Neural cell (in vitro differentiated cells): Measurements from ENCODE around the gene HLF. TPM values are rescaled to one million over a fixed set of nuclear protein-coding genes. Genes with fewer than 3 reads are reported as not detected.

Experiments used
- H2AFZ ChIP-seq: fragments of 200-600, 300-800 bp; sonication (generic), shearing (Covaris generic); 2 replicates; pipeline ENCODE4 v1.6.0; 2014; ENCODE audit warnings: low read depth, mild to moderate bottlenecking, antibody characterized with exemption, low read length, moderate library complexity
- H3F3A ChIP-seq: fragments of 200-600 bp; shearing (Covaris generic); 2 replicates; pipeline ENCODE4 v1.6.1; 2016; ENCODE audit warnings: mild to moderate bottlenecking, moderate library complexity, mixed read lengths, antibody characterized with exemption, low read length; ENCODE audit not compliant: insufficient read depth, poor library complexity, severe bottlenecking
- H3K27ac ChIP-seq: fragments of 200-600, 300-800 bp; sonication (generic), shearing (Covaris generic); 2 replicates; pipeline ENCODE4 v1.5.1; 2014; ENCODE audit warnings: mild to moderate bottlenecking, low read length, moderate library complexity
- H3K27me3 ChIP-seq: fragments of 300-800, 200-600 bp; sonication (generic), shearing (Covaris generic); 2 replicates; pipeline ENCODE4 v1.6.0; 2014; ENCODE audit warnings: mild to moderate bottlenecking, low read depth, low read length, moderate library complexity; ENCODE audit not compliant: insufficient read depth
- H3K36me3 ChIP-seq: fragments of 300-800, 200-600 bp; sonication (generic), shearing (Covaris generic); 2 replicates; pipeline ENCODE4 v1.5.1; 2014; ENCODE audit warnings: mild to moderate bottlenecking, antibody characterized with exemption, low read length, moderate library complexity; ENCODE audit not compliant: insufficient read depth
- H3K4me2 ChIP-seq: fragments of 300-800, 200-600 bp; sonication (generic), shearing (Covaris generic); 2 replicates; pipeline ENCODE4 v1.6.0; 2014; ENCODE audit warnings: mild to moderate bottlenecking, low read length
- H3K4me3 ChIP-seq: fragments of 300-800, 200-600 bp; sonication (generic), shearing (Covaris generic); 2 replicates; pipeline ENCODE4 v1.5.1; 2014; ENCODE audit warnings: mild to moderate bottlenecking, low read length, moderate library complexity
- H3K79me2 ChIP-seq: fragments of 200-600 bp; shearing (Covaris generic); replicated peaks from 2 replicates; pipeline ENCODE4 v1.6.0; 2014; ENCODE audit warnings: mild to moderate bottlenecking, low read length, moderate library complexity; ENCODE audit not compliant: insufficient read depth
- H3K9ac ChIP-seq: fragments of 300-800, 200-600 bp; sonication (generic), shearing (Covaris generic); 2 replicates; pipeline ENCODE4 v1.6.1; 2016; ENCODE audit warnings: mild to moderate bottlenecking, low read length, mixed read lengths
- H3K9me2 ChIP-seq: fragments of 200-600 bp; shearing (Covaris generic); 2 replicates; pipeline ENCODE4 v1.6.1; 2016; ENCODE audit warnings: mild to moderate bottlenecking, low read length, mixed read lengths; ENCODE audit not compliant: insufficient read depth
- H3K9me3 ChIP-seq: fragments of 200-600, 300-800 bp; sonication (generic), shearing (Covaris generic); 2 replicates; pipeline ENCODE4 v1.6.1; 2016; ENCODE audit warnings: mild to moderate bottlenecking, mixed run types, low read length, moderate library complexity, mixed read lengths
- H4K20me1 ChIP-seq: fragments of 200-600 bp; shearing (Covaris generic); 2 replicates; pipeline ENCODE4 v1.6.1; 2016; ENCODE audit warnings: mild to moderate bottlenecking, mixed run types; ENCODE audit not compliant: insufficient read depth
- CTCF ChIP-seq: fragments of 450-650 bp; IDR thresholded peaks from 2 replicates; pipeline ENCODE4 v1.5.1; 2014; ENCODE audit warnings: antibody characterized with exemption, mild to moderate bottlenecking, moderate library complexity; ENCODE audit not compliant: poor library complexity, severe bottlenecking
- EP300 ChIP-seq: fragments of 450-650 bp; conservative IDR thresholded peaks from 2 replicates; pipeline ENCODE4 v1.6.1; 2014; ENCODE audit warnings: antibody characterized with exemption, mild to moderate bottlenecking, moderate library complexity; ENCODE audit not compliant: poor library complexity, severe bottlenecking
- EZH2 ChIP-seq: fragments of 200-600, 300-800 bp; shearing (Covaris generic), sonication (generic); IDR thresholded peaks from 2 replicates; pipeline ENCODE4 v1.6.1; 2014; ENCODE audit warnings: antibody characterized with exemption, low read length, borderline replicate concordance, mild to moderate bottlenecking; ENCODE audit not compliant: insufficient read depth, poor library complexity, severe bottlenecking
- MXI1 ChIP-seq: fragments of 450-650 bp; conservative IDR thresholded peaks from 2 replicates; pipeline ENCODE4 v1.6.1; 2014; ENCODE audit warnings: antibody characterized with exemption, mild to moderate bottlenecking; ENCODE audit not compliant: poor library complexity, severe bottlenecking
- POLR2AphosphoS5 ChIP-seq: IDR thresholded peaks from 2 replicates; pipeline ENCODE4 v1.6.1; 2012
- RAD21 ChIP-seq: fragments of 450-650 bp; conservative IDR thresholded peaks from 2 replicates; pipeline ENCODE4 v1.6.1; 2014; ENCODE audit warnings: antibody characterized with exemption, mild to moderate bottlenecking, moderate library complexity
- REST ChIP-seq: IDR thresholded peaks from 2 replicates; pipeline ENCODE4 v1.6.1; 2012; ENCODE audit warnings: borderline replicate concordance
- SMC3 ChIP-seq: fragments of 450-650 bp; conservative IDR thresholded peaks from 2 replicates; pipeline ENCODE4 v1.6.1; 2014; ENCODE audit warnings: antibody characterized with exemption, mild to moderate bottlenecking, moderate library complexity; ENCODE audit not compliant: poor library complexity
- TAF1 ChIP-seq: IDR thresholded peaks from 2 replicates; pipeline ENCODE4 v1.6.1; 2012; ENCODE audit warnings: low read depth
- polyA plus RNA-seq: library from polyadenylated mRNA; depleted of rRNA; stranded (reverse); fragments of >200 nt; gene quantifications from 2 replicates; pipeline ENCODE4 v1.2.3, GENCODE V29; 2014

The HLF gene
- polyA plus RNA-seq, 1 donor from 2014 or later: 0.71 TPM

- TF ChIP-seq CTCF (no peak), MXI1 (no peak), POLR2AphosphoS5 (no peak), REST (no peak), SMC3 (no peak), EZH2 (no peak), RAD21 (no peak), EP300 (no peak), TAF1 (no peak)
- no peak overlapping the region for H3K9ac ChIP-seq
- H2AFZ ChIP-seq: no peak overlapping the region
- H3K27me3 ChIP-seq: no peaks in the 10 kb centered on the region
- H3K27ac ChIP-seq: no peak overlapping the region
- H4K20me1 ChIP-seq: no peaks in the 10 kb centered on the region
- no peak overlapping the region for H3K4me2 ChIP-seq
- H3K9me3 ChIP-seq: no peaks in the 10 kb centered on the region
- H3K9me2 ChIP-seq: no peaks in the 10 kb centered on the region
- no peak overlapping the region for H3K4me3 ChIP-seq
- H3K36me3 ChIP-seq: no peaks in the 10 kb centered on the region
- H3K79me2 ChIP-seq: no peaks in the 10 kb centered on the region
- H3F3A ChIP-seq: no peaks in the 10 kb centered on the region
Observed at GRCh38 chr17:55316499-55316898, 51.7 kb downstream of the HLF start.

DNA sequence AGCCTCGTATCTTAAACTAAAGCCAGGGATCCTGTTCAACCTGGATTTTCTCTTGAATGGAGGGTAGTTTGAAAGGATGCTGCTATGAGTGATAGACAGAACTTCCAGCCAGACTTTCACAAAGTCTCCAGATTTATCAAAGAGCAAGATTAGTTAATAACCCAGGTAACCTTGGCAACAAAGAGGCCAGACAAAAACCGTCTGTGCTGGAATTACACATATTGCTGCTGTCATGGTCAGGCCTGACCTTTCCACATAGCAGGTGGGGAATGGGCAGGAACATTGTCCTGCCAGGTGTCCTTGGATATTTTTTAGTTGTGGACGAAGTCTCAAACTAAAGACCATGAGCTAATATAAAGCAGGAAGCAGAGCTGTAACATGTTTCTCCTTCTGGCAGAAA lies 52.5 kb downstream of the HLF start:
- no peak overlapping the region for H2AFZ ChIP-seq
- TF ChIP-seq TAF1: no peak
- no peak for TF ChIP-seq CTCF
- TF ChIP-seq EZH2: no peak
- TF ChIP-seq MXI1: no peak
- no peak for TF ChIP-seq SMC3
- no peak for TF ChIP-seq REST
- TF ChIP-seq POLR2AphosphoS5: no peak
- TF ChIP-seq EP300: no peak
- no peak for TF ChIP-seq RAD21

More for the DNA sequence above, 52.5 kb downstream of the HLF start:
- no peak overlapping the region for H3K4me3 ChIP-seq
- no peak overlapping the region for H3K9ac ChIP-seq
- no peaks in the 10 kb centered on the region for H3K9me2 ChIP-seq
- H3K36me3 ChIP-seq: no peaks in the 10 kb centered on the region
- H3F3A ChIP-seq: no peaks in the 10 kb centered on the region
- H4K20me1 ChIP-seq: no peaks in the 10 kb centered on the region
- no peak overlapping the region for H3K27ac ChIP-seq
- H3K9me3 ChIP-seq: no peaks in the 10 kb centered on the region
- no peaks in the 10 kb centered on the region for H3K79me2 ChIP-seq
- H3K27me3 ChIP-seq: no peaks in the 10 kb centered on the region
- no peak overlapping the region for H3K4me2 ChIP-seq
